WTC11 (cell line): ENCODE results near the gene TUBGCP2.

ENCODE experiments used
- CTCF ChIP-seq: fragments of 200-600 bp; IDR thresholded peaks from 2 replicates; pipeline ENCODE4 v1.8.0; 2022; ENCODE audit warnings: antibody characterized with exemption
- FOXJ3 ChIP-seq: sonication (generic); formaldehyde crosslinking; IDR thresholded peaks from 2 replicates; pipeline ENCODE4 v1.9.0; 2021; ENCODE audit warnings: missing genetic modification reagents, mild to moderate bottlenecking, borderline replicate concordance
- IRF1 ChIP-seq: sonication (generic); formaldehyde crosslinking; IDR thresholded peaks from 2 replicates; pipeline ENCODE4 v1.8.0; 2023; ENCODE audit warnings: missing genetic modification reagents
- JUN ChIP-seq: sonication (generic); formaldehyde crosslinking; IDR thresholded peaks from 2 replicates; pipeline ENCODE4 v1.8.0; 2023; ENCODE audit warnings: mild to moderate bottlenecking, missing genetic modification reagents
- KAT7 ChIP-seq: sonication (generic); formaldehyde crosslinking; IDR thresholded peaks from 2 replicates; pipeline ENCODE4 v1.8.1; 2023; ENCODE audit warnings: missing genetic modification reagents, mild to moderate bottlenecking, borderline replicate concordance
- MAX ChIP-seq: sonication (generic); formaldehyde crosslinking; IDR thresholded peaks from 2 replicates; pipeline ENCODE4 v1.8.0; 2022; ENCODE audit warnings: mild to moderate bottlenecking, missing genetic modification reagents
- NFYB ChIP-seq: sonication (generic); formaldehyde crosslinking; conservative IDR thresholded peaks from 2 replicates; pipeline ENCODE4 v1.8.0; 2022; ENCODE audit warnings: low read depth, missing genetic modification reagents
- NR2C2 ChIP-seq: sonication (generic); formaldehyde crosslinking; IDR thresholded peaks from 2 replicates; pipeline ENCODE4 v1.8.0; 2022; ENCODE audit warnings: mild to moderate bottlenecking, missing genetic modification reagents
- SP1 ChIP-seq: sonication (generic); formaldehyde crosslinking; conservative IDR thresholded peaks from 2 replicates; pipeline ENCODE4 v1.8.1; 2022; ENCODE audit warnings: missing genetic modification reagents

- no peak for TF ChIP-seq NFYB
- TF ChIP-seq CTCF, result no peak
- no peak for TF ChIP-seq SP1 (CRISPR knock-in tag)
- no peak for TF ChIP-seq NR2C2
- TF ChIP-seq KAT7 (CRISPR knock-in tag), result no peak
- TF ChIP-seq IRF1 (CRISPR knock-in tag), result no peak
- TF ChIP-seq JUN (CRISPR knock-in tag), result no peak
- TF ChIP-seq FOXJ3 (CRISPR knock-in tag), result no peak
- no peak for TF ChIP-seq MAX (CRISPR knock-in tag)
Measured at GRCh38 chr10:133295426-133296320, 13.0 kb downstream of the TUBGCP2 start.
